ENCODE results near the gene FGF8.

Gene FGF8

DNA sequence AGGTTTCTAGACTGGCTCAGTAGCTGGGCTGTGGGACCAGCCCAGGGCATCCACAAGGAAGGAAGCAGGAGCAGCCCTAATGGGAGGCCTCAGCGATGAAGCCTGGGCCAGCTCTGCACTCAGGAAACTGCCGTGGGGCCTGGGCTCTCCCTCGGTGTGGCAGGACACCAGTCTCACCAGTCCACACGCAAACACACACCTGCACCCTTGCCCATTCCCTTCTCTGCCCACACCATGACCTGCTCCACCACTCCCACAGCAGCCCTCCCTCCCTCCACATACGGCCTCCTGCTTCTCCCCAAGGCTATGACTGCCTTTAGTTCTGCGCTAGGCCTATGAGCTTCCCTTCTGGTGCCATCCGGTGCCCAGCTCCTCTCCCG is 7.1 kb downstream of the FGF8 start:
- DNase-seq, result no peak

DNA sequence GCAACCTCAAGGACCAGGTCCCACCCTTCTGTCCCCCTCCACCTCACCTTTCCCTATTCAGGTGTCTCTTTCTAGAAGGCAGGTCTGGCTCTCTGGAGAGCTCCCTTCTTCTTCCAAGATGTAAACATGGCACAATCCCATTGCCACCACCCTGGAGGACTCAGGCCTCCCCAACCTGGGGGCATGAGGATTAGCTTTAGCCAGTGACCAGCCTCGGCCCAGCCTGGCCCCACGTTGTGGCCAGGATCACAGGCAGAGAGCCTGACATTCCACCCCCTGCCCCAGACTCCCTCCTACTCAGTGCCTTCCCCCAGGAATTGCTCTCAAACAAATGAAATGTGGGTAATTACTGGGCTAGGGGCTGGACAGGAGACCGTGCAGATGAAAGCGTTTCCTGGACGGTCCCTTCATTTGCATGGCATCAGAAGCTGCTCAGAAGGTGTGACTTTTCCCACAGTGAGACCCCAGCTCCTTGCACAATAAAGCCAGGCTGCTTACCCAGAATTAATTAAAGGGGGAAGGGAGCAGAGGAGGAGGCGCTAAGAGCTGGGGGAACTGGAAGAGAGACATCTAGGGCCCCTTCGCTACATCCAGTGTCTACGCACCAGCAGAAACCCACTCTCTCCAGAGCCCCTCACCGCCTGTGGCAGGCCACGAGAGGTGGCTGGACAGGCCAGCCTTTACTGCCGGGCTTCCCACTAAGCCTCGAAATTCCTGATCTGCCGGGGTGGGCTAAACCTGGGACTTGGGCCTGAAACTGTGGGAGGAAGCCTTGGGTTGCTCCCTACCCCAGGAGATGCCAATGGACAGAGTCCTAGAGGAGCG is 7.7 kb downstream of the FGF8 start:
- DNase-seq, result no peak

DNA sequence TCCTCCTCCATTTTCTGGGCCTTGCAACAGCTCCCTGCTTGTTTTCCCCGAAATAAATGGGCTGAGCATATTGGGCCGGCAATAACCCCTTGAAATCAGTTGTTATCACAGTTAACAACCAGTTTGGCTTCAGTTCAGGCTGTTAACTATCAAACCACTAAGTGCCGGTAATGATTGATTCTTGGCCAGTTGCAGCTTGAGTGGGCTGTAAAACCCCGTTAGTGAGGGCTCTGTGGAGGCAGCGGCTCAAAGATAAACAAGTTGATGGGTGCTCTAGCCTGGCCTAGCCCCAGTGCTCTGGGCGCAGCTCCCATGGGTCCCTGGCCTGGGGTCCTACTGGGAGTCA is 8.3 kb downstream of the FGF8 start:
- no peak for DNase-seq

DNA sequence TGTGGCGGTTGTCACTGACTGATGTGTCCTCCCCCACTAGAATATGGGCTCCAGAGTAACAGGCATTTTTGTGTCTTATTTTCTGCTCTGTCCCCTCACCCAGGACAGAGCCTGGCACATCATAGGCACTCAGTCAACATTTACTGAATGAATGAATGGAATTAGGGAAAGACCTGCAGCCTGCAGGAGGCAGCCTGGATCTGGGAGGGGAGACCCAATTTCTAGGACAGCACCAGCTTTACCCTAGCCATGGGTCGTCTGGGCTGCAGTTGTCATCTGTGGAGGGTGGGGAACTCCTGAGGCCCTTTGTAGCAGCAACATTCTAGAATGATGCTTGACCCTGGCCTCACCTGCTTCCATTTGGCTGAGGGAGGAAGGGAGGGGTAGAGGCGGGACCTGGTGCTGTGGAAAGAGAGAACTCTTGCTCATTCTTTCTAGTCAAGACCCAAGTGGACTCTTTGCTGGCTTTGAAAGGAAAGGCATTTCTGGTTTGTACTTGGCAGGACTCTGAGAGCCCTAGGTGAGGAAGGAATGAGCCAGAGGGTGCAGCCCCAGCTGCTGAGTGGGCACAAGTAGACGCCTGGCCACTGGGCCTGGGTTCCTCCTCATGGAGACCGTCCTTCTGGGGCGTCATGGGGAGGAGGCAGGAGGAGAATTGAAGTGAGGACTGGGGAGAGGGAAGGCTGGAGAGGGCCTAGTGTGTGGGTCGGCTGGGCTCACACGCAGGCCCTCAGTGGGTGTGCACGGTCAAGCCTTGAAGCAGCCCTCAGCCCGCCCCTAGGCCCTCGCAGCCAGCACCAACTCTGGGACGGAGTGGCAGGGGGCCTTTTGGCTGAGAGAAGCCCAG is 8.9 kb downstream of the FGF8 start:
- no peak for DNase-seq

DNA sequence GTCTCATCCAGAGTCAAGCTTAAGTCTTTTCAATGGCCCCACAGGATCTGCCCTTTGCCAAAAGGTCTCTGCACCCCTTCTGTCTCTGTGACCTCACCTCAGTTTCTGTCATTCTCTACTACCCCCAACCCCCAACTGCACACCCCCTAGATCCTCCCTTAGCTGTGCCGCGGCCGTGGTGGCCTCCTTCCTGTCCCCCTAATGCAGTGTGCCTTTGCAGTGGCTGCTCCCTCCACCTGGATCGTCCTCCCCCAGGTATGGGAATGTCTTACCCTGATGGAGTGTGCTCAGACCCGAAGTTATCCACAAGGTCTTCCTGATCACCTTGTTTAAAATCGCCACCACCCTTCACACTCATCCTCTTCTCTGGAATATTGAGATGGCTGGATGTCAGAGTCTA is 9.6 kb downstream of the FGF8 start:
- DNase-seq, result no peak

DNA sequence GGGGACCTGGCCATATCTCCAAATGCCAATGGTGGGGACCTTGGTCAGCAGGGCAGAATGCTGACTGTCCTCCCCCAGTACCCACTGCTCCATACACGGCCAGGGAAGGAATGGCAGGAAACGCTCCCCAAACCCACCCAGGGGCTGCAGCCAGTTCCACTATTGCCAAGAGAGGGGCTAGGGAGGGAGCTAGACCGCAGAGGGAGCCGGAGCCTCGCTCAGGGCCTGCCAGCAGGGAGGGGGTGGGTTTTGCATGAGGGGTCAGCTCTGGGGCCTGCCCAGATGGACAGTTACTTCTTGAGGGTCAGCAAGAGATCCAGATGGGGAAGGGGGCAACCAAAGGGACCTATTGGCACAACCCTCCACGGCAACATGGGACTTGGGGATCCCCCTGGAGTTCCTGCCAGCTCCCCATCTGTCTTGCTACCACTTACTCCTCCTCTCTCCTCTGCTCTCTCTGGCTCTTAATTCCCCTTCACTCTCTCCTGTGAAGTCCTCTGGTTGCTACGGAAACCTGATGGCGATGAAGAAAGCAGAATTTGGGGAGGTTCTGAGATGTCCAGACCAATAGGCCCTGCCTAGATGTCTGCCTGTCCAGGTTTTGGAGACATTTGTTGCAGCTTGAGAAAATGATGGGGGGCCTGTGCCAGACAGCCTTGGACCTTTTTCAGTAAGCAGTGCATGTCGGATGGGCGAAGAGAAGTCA is 12.6 kb downstream of the FGF8 start:
- no peak for DNase-seq

DNA sequence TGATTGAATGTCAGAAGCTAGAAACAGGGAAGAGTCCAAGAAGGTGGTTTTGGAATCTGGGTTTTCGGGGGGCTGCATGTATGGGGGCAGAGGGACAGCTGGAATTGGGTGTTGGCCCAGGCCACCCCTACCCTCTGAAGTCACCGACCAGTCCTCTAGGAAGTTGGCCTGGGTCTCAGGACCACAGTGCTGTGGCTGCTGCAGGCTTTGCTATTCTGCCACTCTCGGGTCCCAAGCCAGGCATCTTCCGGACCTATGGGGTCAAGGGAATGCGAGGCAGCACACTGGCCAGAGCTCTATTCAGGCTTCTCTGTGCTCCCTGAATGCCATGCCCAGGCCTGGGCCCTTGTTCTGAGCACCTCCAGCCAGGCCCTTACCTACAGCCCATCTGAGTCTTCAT is 13.2 kb downstream of the FGF8 start:
- no peak for DNase-seq

DNA sequence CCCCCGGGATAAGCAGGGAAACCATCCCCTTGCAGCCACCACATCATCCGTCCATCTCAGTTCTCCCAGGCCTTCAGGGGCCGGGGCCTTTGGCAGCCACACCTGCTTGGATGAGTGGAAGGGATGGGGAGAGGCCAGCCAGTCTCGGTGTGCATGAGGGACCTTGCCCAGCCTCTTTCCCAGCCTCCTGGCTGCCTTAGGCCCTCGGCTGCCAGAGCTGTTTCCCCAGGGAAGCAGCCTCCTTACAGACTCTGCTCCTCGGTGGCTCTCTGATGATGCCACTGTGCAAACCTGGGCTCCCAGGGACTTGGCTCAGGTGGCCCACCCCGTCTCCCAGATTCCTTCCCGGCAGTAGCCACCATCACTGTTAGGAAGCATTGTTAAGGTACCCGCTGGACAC is 14.7 kb downstream of the FGF8 start:
- DNase-seq, result no peak

DNA sequence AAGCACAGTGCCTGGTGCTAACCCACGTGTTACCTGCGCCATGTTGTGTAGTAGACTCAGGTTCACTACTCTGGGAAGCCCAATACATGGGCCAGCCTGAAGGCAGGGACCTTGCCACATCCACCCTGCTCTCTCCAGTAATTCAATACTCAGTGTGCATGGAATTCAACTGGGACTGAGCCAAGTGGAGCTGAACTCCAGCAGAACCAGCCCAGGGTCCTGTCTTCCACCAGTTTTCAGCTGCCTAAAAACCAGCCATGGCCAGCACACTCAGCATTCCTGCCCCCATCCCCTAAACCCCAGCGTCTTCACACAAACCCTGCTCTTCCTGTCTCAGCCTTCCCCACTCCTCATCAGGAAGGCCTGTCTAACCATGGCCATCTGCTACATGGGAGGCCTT is 15.4 kb downstream of the FGF8 start:
- no peak for DNase-seq

DNA sequence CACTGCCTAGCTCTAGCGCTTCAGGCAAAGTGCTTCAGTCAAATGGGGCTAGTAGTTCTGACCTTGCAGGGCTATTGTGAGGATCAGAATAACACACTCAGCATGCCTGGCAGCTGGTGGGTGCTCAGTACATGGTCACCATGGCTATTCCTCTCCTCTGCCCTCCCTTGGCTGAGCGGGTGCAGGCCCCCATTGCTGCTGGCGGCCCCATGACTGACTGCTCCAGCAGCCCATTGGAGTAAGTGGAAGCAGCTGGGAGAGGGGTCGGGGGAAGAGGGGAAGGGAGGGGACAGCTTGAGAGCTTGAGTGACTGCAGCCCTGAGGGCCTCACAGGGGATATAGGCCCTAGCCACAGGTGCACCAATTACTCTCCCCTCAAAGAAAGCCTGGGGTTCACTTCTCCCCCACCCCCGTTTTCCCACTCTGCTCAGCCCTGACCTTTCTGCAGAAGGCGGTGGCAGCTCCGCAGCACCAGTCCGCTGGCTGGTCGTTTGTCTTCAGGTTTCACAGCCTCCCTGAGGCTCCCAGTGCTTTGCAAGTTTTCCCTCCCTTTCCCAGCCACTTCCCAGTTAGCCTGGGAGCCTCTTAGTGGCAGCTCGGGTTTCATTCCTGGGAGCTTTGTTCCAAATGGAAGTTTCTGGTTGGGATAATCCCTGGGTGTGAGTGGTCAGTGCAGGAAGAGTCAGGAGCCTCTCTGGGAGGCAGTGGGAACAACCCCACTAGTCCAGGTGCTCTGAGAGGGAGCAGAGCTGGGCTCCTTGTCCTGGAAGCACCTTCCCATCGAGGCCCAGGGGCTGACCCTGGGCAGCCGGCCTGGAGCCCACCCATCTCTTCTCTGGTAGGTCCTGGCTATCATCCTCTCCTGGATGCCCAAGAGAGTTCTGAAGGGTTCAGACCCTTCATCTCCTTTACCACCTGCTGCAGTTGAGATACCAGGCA is 16.3 kb downstream of the FGF8 start:
- DNase-seq, result no peak

DNA sequence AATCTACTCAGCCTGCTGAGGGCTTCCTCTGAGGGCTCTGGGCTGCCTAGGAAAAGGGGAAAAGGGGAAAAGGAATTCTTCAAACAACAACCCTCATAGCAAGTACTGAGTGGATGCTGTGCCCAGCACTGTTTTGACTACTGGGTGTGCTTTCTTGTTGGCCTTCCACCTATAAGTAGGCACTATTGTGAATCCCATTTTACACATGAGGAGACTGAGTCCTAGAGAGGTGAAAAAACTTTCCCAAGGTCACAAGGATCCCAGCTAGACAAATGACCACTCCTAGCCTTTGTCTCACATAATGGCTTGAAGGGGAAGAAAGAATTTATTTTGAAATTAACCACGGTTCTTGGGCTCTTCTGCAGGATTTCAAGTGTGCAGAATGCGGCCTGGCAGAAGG is 17.1 kb downstream of the FGF8 start:
- DNase-seq, result no peak

DNA sequence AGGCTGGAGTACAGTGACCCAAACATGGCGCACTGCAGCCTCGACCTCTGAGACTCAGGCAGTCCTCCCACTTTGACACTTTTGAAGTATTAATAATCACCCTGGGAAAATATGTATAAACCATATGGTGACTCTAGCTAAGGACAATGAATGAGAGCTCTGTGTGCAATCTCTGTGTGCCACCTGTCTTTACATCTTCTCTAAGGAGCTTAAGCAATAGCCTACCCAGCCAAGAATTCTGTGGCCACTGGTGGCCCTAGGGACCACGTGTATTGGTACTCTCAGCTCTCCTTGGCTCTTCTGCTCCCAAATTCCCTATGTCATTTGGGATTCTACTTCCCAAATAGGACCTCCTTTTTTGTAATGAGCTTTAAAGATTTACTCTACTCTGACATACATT is 23.7 kb downstream of the FGF8 start:
- no peak for DNase-seq

DNA sequence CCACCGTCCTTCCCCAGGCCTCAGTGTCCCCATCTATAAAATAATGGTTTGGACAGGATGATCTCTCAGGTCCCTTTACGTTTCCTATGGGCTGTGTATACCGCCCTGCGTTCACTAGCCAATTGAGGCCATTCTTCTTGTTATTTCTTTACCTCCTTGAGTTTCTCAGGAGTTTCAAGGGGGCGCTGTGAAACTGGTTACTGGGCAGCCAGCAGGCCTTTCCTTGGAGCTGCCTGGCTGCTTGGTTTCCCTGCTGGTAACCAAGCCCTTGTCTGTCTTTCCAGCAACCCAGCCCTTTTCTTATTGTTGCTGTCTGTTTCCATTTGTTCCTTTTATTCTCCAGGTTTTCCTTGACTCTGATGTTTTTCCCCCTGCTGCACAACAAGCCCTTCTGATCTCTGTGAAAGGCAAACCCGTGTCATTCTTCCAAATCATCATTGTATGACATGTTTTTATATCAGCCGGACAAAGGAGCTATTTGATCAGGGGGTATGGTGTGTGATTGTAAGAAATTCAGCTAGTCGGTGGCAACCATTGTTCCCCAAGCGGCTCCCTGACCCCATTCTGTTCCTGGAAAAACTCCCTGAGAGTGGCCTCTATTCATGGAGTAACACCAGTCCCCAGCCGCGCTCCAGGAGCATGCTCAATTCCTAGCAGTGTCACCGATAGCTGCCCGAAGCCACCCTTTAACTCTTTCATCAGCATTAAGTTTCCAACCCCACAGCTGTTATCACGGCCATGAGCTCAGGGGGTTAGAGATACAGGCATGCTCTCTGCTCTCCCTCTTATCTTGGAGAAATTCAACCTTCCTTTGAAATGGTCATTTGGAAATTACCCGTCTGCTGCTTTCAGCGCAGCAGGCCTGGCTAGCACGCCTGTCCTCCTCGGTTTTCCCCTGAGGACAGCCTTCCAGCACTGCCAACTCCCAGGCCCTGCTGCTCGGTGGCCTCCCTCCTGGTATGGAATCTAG is 26.6 kb downstream of the FGF8 start:
- no peak for DNase-seq

DNA sequence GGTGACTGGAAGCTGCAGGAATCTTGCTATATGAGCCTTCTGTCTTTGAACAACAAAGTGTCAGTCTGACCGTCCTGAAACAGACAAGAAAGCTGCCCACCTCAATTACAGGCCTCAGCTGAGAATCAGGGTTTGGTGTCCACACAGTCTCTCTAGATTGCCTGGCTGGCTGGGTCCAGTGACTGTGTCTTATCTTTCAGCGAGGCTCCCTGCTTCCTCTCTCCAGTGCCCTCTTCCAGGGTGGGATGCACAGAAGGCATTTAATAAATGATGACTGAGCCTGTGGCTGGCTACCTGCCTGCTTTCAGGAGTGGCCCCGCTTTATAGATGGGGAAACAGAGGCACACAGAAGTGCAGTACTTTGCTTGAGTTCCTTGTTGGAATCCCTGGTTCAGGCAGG is 27.4 kb downstream of the FGF8 start:
- no peak for DNase-seq

DNA sequence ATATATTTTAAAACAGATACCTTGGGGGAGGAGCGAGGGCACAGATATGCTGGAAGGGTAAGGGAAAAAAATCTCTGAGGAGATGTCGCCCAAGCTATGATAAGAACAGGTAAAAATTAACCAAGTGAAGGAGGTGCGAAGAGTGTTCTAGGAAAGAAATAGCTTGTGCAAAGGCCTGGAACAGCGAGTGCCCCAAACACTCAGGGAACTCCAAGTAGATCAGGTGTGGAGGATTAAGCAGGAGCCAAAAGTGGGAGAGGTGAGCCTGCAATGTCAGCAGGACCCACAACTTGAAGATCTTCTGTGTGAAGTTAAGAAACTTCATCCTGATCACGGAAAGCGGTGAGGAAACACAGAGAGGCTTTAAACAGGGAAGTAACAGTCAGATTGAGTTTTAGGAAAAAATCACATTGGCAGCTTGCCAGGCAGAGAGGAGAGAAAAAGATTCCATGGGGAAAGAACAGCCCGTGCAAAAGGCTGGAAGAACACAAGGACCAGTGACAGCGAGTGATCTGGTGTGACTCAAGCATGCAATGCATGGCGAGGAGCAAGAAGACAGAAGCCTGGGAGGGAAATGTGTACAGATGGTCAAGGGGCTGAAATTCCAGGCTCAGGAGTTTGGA is 30.7 kb downstream of the FGF8 start:
- DNase-seq, result no peak

DNA sequence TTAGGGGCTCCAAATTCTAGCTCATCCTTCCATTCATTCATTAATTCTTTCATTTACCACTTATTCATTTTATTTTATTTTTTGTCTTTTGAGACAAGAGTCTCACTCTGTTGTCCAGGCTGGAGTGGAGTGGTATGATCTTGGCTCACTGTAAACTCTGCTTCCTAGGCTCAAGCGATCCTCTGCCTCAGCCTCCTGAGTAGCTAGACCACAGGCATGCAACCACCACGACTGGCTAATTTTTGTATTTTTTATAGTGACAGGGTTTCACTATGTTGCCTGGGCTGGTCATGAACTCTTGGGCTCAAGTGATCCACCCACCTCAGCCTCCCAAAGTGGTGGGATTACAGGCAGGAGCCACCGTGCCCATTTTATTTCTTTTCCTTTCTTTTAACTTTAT is 31.6 kb downstream of the FGF8 start:
- no peak for DNase-seq

DNA sequence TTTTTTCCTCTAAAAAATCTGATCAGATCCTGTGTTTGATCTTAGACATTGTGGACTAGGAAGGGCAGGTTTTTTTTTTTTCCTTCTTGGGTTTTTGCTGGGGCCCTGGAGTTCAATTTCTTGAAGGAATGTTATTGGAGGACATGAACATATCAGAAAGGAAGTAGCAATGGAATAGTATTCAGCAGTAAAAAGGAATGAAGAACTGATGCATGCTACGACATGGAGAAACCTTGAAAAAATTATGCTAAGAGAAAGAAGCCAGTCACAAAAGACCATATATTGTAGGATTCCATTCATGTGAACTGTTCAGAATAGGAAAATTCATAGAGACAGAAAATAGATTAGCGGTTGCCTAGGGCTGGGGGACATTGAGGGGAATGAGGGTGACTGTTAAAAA is 34.0 kb downstream of the FGF8 start:
- DNase-seq, result no peak

DNA sequence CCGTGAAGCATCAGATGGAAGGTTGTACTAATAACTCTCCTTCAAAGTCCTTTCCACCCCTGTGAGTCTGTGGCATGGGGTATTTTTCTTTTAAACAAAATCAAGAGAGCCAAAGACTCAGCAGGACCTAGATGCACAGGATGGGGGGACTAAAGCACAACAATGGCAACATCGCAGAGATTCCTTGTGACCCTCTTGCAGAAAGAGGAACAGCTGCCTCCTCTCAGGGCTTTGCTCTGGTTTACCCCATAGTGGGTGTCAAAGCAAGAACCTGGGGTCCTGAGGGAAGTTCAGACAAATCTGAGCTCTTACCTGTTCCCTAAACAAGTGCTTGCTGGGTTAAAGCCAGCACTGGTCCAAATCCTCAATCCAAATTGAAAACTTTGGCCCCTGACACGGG is 39.2 kb downstream of the FGF8 start:
- DNase-seq, result no peak

DNA sequence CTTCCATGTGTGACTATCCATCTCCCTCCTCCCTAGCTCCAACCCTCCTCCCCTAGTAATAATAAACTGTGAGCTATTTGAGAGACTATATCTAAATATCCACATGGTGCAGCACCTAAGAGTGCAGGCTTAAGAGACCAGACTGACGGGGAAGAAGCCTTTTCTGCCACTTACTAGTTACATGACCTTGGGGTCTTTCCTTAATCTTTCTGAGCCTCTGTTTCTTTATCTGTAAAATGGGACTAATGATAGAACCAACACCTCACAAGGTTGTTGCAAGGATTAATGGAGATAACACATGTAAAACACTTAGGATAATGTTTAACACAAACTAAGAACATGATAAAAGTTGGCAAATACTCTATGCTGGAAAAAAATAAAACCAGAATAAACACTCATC is 43.8 kb downstream of the FGF8 start:
- no peak for DNase-seq

DNA sequence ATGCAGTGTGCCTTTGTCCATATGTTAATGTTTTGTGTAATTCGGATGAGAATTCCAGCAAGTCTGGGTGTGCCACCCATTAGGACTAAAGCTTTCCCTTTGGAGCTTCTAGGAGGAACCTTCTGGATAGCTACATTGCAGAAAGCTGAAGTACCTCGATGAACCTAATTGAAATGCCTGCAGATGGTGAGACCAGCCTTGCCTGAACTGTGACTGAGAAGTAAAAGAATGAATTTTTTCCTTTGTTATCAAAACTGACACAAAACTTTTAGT is 49.9 kb downstream of the FGF8 start:
- DNase-seq, result no peak

All from effector CD8-positive, alpha-beta T cell (primary cell).